Uterus (tissue), 4 donors: ENCODE data around the gene SYNJ2. TPM values are rescaled to one million over a fixed set of nuclear protein-coding genes. Genes with fewer than 3 reads are reported as not detected.
A peak's percentile ranks its signal among the peaks of the same experiment; 100 is the strongest.

Experiments used
- DNase-seq, 2 donors: peaks; one replicate each; pipeline ENCODE4 v3.0.0-alpha.2; 2019 to 2020
- H3K27ac ChIP-seq, 2 donors: fragments of 200-600 bp; sonication (generic); 1 replicate in 1 of 2; 2 replicates in 1 of 2; pipeline ENCODE4 v1.5.1; 2016 to 2018
- H3K27me3 ChIP-seq, 2 donors: fragments of 200-600 bp; sonication (generic); one replicate each; pipeline ENCODE4 v1.5.1; 2018 to 2019; ENCODE audit warnings: control low read depth in 1 of 2
- H3K36me3 ChIP-seq, 2 donors: fragments of 200-600 bp; sonication (generic); one replicate each; pipeline ENCODE4 v1.5.1; 2019; ENCODE audit warnings: control low read depth in 1 of 2
- H3K4me1 ChIP-seq, 2 donors: fragments of 200-600 bp; sonication (generic); one replicate each; pipeline ENCODE4 v1.5.1; 2018 to 2019; ENCODE audit warnings: control low read depth in 1 of 2
- H3K4me3 ChIP-seq, 2 donors: fragments of 200-600 bp; sonication (generic); 1 replicate in 1 of 2; 2 replicates in 1 of 2; pipeline ENCODE4 v1.5.1; 2018 to 2019; ENCODE audit warnings: mild to moderate bottlenecking in 1 of 2
- H3K9me3 ChIP-seq, 2 donors: fragments of 200-600 bp; sonication (generic); one replicate each; pipeline ENCODE4 v1.5.1; 2019; ENCODE audit warnings: control low read depth in 1 of 2
- CTCF ChIP-seq, 4 experiments: fragments of 200-600 bp in 2 of 4; fragments of 450-650 bp in 2 of 4; sonication (generic) in 2 of 4; IDR thresholded peaks; one replicate each; pipeline ENCODE4 v1.5.1; 2016 to 2019; ENCODE audit warnings: antibody characterized with exemption in 4 of 4, mild to moderate bottlenecking in 2 of 4, moderate library complexity in 1 of 4
- POLR2A ChIP-seq, 2 donors: fragments of 450-650 bp; IDR thresholded peaks; one replicate each; pipeline ENCODE4 v1.6.1; 2016; ENCODE audit warnings: antibody characterized with exemption in 2 of 2, mild to moderate bottlenecking in 1 of 2, moderate library complexity in 1 of 2
- intact Hi-C: fragments of 100-400 bp; cut with DNase I; formaldehyde crosslinking; loops from one replicate; pipeline ENCODE4 v1.15.1; 2023; ENCODE audit warnings: low total_unique reads
- total RNA-seq, 4 donors: library from RNA; depleted of rRNA in 3 of 4; stranded (reverse); fragments of >200 nt in 3 of 4; gene quantifications; one replicate each; pipeline versions ENCODE4 v1.1.0 to v1.2.4, GENCODE V29; 2014 to 2023
- donor health status: DM: yes; HTN: yes; CAD: no.

SYNJ2 gene
- total RNA-seq, 4 donors from 2014 or later: 9.5 to 32.2 (median 13.5) TPM

- DNase-seq: no peak
- H3K27ac ChIP-seq: peak overlapping the region; percentile 87 to 91
- no peak overlapping the region for H3K4me3 ChIP-seq
- H3K9me3 ChIP-seq: no peaks in the 10 kb centered on the region
- peaks cover 19 to 22% of the 10 kb centered on the region in 2 donors for H3K4me1 ChIP-seq
- intact Hi-C loops: no loop called here
- no peak for TF ChIP-seq CTCF (IDR thresholded peaks at IDR 0.05)
- TF ChIP-seq POLR2A (IDR thresholded peaks at IDR 0.05): no peak
- no peaks in the 10 kb centered on the region for H3K36me3 ChIP-seq
- no peaks in the 10 kb centered on the region for H3K27me3 ChIP-seq
Measured at GRCh38 chr6:158043586-158044524, 62.2 kb downstream of the SYNJ2 start.

DNA sequence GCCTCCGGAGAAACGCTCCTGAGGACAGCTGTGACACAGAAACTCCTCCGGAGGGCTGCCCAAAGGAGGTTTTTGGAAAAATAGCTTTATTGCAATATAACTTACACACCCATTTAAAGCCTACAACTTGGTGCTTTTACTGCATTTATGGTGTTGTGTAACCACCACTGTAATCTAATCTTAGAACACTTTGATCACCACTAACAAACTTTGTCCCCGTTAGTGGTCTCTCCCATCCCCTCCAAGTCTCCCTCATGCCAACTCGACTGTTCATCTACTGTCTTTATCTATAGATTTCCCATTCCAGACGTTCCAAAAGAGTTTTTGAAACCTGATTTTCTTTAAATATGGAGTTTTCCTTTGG lies 62.8 kb downstream of the SYNJ2 start:
- DNase-seq: no peak
- H3K4me1 ChIP-seq: peaks cover 19% of the 10 kb centered on the region in 2 donors
- no peaks in the 10 kb centered on the region for H3K36me3 ChIP-seq
- no peaks in the 10 kb centered on the region for H3K9me3 ChIP-seq
- intact Hi-C loops: no loop called here
- peak overlapping the region in 1 of 2 donors; percentile 91 for H3K27ac ChIP-seq
- H3K4me3 ChIP-seq: no peak overlapping the region
- TF ChIP-seq CTCF (IDR thresholded peaks at IDR 0.05) (no peak), POLR2A (IDR thresholded peaks at IDR 0.05) (no peak)
- H3K27me3 ChIP-seq: no peaks in the 10 kb centered on the region

- Histone ChIP-seq H3K9me3 (no peaks in the 10 kb centered on the region), H3K27ac (no peak overlapping the region), H3K4me3 (no peak overlapping the region), H3K36me3 (no peaks in the 10 kb centered on the region), H3K27me3 (no peaks in the 10 kb centered on the region), H3K4me1 (peaks cover under 1 to 8% of the 10 kb centered on the region in 2 donors)
- intact Hi-C loops: no loop called here
- no peak for TF ChIP-seq CTCF (IDR thresholded peaks at IDR 0.05)
- TF ChIP-seq POLR2A (IDR thresholded peaks at IDR 0.05): no peak
- DNase-seq: no peak
Measured at GRCh38 chr6:158046201-158047126, 64.8 kb downstream of the SYNJ2 start.

- H3K27ac ChIP-seq: no peak overlapping the region
- TF ChIP-seq POLR2A (IDR thresholded peaks at IDR 0.05) (no peak), CTCF (IDR thresholded peaks at IDR 0.05) (no peak)
- H3K4me1 ChIP-seq: peaks cover 0 to 5% of the 10 kb centered on the region in 2 donors
- no peaks in the 10 kb centered on the region for H3K36me3 ChIP-seq
- DNase-seq: no peak
- no peaks in the 10 kb centered on the region for H3K27me3 ChIP-seq
- no peak overlapping the region for H3K4me3 ChIP-seq
- no peaks in the 10 kb centered on the region for H3K9me3 ChIP-seq
- intact Hi-C loops: no loop called here
Measured at GRCh38 chr6:158047127-158047518, 65.5 kb downstream of the SYNJ2 start.
